HepG2 (cell line): ENCODE results near the gene DUSP9. TPM values are rescaled to one million over a fixed set of nuclear protein-coding genes. Genes with fewer than 3 reads are reported as not detected.

Source experiments
- AHR ChIP-seq: IDR thresholded peaks from 2 replicates; pipeline ENCODE4 v1.6.1; 2018; ENCODE audit warnings: missing genetic modification reagents, missing compliant biosample characterization
- BCL3 ChIP-seq: sonication (generic); formaldehyde crosslinking; IDR thresholded peaks from 2 replicates; pipeline ENCODE4 v1.5.1; 2020; ENCODE audit warnings: mild to moderate bottlenecking, missing genetic modification reagents, moderate library complexity
- BRD4 ChIP-seq: sonication (generic); formaldehyde crosslinking; IDR thresholded peaks from 2 replicates; pipeline ENCODE4 v1.4.0; 2020; ENCODE audit warnings: missing genetic modification reagents
- CBFB ChIP-seq: sonication (generic); formaldehyde crosslinking; IDR thresholded peaks from 2 replicates; pipeline ENCODE4 v1.4.0; 2020; ENCODE audit warnings: missing genetic modification reagents
- CREM ChIP-seq, 2 experiments: sonication (generic) in 1 of 2; formaldehyde crosslinking in 1 of 2; IDR thresholded peaks; 2 replicates each; pipeline versions ENCODE4 v1.4.0 to v1.6.1; 2016 to 2020; ENCODE audit warnings: antibody characterized with exemption in 1 of 2, mild to moderate bottlenecking in 1 of 2, missing genetic modification reagents in 1 of 2
- DRAP1 ChIP-seq: IDR thresholded peaks from 2 replicates; pipeline ENCODE4 v1.6.1; 2016; ENCODE audit warnings: missing genetic modification reagents, missing compliant biosample characterization
- FLYWCH1 ChIP-seq: sonication (generic); formaldehyde crosslinking; IDR thresholded peaks from 2 replicates; pipeline ENCODE4 v1.8.1; 2023; ENCODE audit warnings: mild to moderate bottlenecking, missing genetic modification reagents
- FOXK1 ChIP-seq: sonication (generic); formaldehyde crosslinking; IDR thresholded peaks from 2 replicates; pipeline ENCODE4 v1.4.0; 2020; ENCODE audit warnings: low read depth, missing genetic modification reagents, borderline replicate concordance
- GPBP1L1 ChIP-seq: sonication (generic); formaldehyde crosslinking; IDR thresholded peaks from 2 replicates; pipeline ENCODE4 v1.5.0; 2020; ENCODE audit warnings: mild to moderate bottlenecking, missing genetic modification reagents
- HMG20B ChIP-seq: conservative IDR thresholded peaks from 2 replicates; pipeline ENCODE4 v1.6.1; 2016; ENCODE audit warnings: missing genetic modification reagents, missing compliant biosample characterization
- HOXA9 ChIP-seq: sonication (generic); formaldehyde crosslinking; IDR thresholded peaks from 2 replicates; pipeline ENCODE4 v1.8.1; 2022; ENCODE audit warnings: missing genetic modification reagents, mild to moderate bottlenecking, moderate library complexity, borderline replicate concordance
- KDM1A ChIP-seq: IDR thresholded peaks from 2 replicates; pipeline ENCODE4 v1.6.1; 2016; ENCODE audit warnings: missing compliant biosample characterization
- MBD4 ChIP-seq: IDR thresholded peaks from 2 replicates; pipeline ENCODE4 v1.6.1; 2012; ENCODE audit warnings: low read length, inconsistent platforms, borderline replicate concordance
- MXD4 ChIP-seq: IDR thresholded peaks from 2 replicates; pipeline ENCODE4 v1.6.1; 2016; ENCODE audit warnings: mild to moderate bottlenecking, missing biosample characterization, missing genetic modification reagents
- PCBP2 ChIP-seq: fragments of 200-400 bp; formaldehyde crosslinking; optimal IDR thresholded peaks from 2 replicates; pipeline ENCODE3; 2018; ENCODE audit warnings: low read length, low read depth; ENCODE audit not compliant: poor library complexity, severe bottlenecking
- REXO4 ChIP-seq: sonication (generic); formaldehyde crosslinking; IDR thresholded peaks from 2 replicates; pipeline ENCODE4 v1.8.0; 2022; ENCODE audit warnings: missing genetic modification reagents, mild to moderate bottlenecking, borderline replicate concordance
- RNF2 ChIP-seq: fragments of 450-650 bp; conservative IDR thresholded peaks from 2 replicates; pipeline ENCODE4 v1.6.1; 2016; ENCODE audit warnings: low read depth
- TOPORS ChIP-seq: sonication (generic); formaldehyde crosslinking; IDR thresholded peaks from 2 replicates; pipeline ENCODE4 v1.8.0; 2023; ENCODE audit warnings: mild to moderate bottlenecking, missing genetic modification reagents
- ZFP37 ChIP-seq: sonication (generic); formaldehyde crosslinking; IDR thresholded peaks from 2 replicates; pipeline ENCODE4 v1.4.0; 2020; ENCODE audit warnings: missing genetic modification reagents, borderline replicate concordance
- ZNF276 ChIP-seq: sonication (generic); formaldehyde crosslinking; IDR thresholded peaks from 2 replicates; pipeline ENCODE4 v1.4.0; 2020; ENCODE audit warnings: mild to moderate bottlenecking, low read depth, missing genetic modification reagents
- ZNF329 ChIP-seq: sonication (generic); formaldehyde crosslinking; IDR thresholded peaks from 2 replicates; pipeline ENCODE4 v1.9.0; 2021; ENCODE audit warnings: low read depth, mild to moderate bottlenecking, missing genetic modification reagents
- ZNF414 ChIP-seq: sonication (generic); formaldehyde crosslinking; IDR thresholded peaks from 2 replicates; pipeline ENCODE4 v1.5.0; 2020; ENCODE audit warnings: missing genetic modification reagents
- polyA plus RNA-seq, 8 experiments: library from polyadenylated mRNA; depleted of rRNA in 3 of 8; stranded (reverse) in 7 of 8; unstranded in 1 of 8; fragments of >200 nt; fragmentation: Illumina TruSeq in 4 of 8; extraction: Trizol in 4 of 8; gene quantifications; 2 replicates each; pipeline versions ENCODE4 v1.2.1 to v1.2.3, GENCODE V29; 2011 to 2016; ENCODE audit warnings: low read depth in 4 of 8, missing spikeins in 1 of 8, mixed read lengths in 1 of 8; ENCODE audit not compliant: insufficient read depth in 1 of 8
- total RNA-seq, 5 experiments: library from RNA; depleted of rRNA; stranded (reverse); fragments of >200 nt; fragmentation: Illumina TruSeq; extraction: Trizol; gene quantifications; 2 replicates each; pipeline ENCODE4 v1.2.3, GENCODE V29; 2016; ENCODE audit warnings: low read depth in 1 of 5
- TF ChIP-seq, protein P1 (sequence below): sonication (generic); formaldehyde crosslinking; IDR thresholded peaks from 2 replicates; pipeline ENCODE4 v1.4.0; 2020; ENCODE audit warnings: missing genetic modification reagents
- TF ChIP-seq, protein P2 (sequence below): sonication (generic); formaldehyde crosslinking; IDR thresholded peaks from 2 replicates; pipeline ENCODE4 v1.4.0; 2020; ENCODE audit warnings: mild to moderate bottlenecking, missing genetic modification reagents

DUSP9 gene
- total and polyA plus RNA-seq, 2 of the 13 experiments (the other 11 are each of a cell fraction or from before 2014, with no cell fraction given) = 235 to 435 TPM

- TF ChIP-seq ZNF276 (CRISPR knock-in tag) (no peak), ZNF414 (CRISPR knock-in tag) (no peak), ZNF329 (no peak), ZFP37 (CRISPR knock-in tag) (no peak), FLYWCH1 (CRISPR knock-in tag) (no peak), TOPORS (CRISPR knock-in tag) (no peak), BCL3 (CRISPR knock-in tag) (no peak), HOXA9 (CRISPR knock-in tag) (no peak), HMG20B (CRISPR knock-in tag) (no peak), GPBP1L1 (CRISPR knock-in tag) (no peak), KDM1A (CRISPR knock-in tag) (no peak), MBD4 (no peak), RNF2 (no peak), DRAP1 (CRISPR knock-in tag) (no peak), BRD4 (CRISPR knock-in tag) (no peak), REXO4 (no peak), CREM (IDR thresholded peaks at IDR 0.05) (peak; percentile 63; the same call in 1 of the 2 replicates), CREM (CRISPR knock-in tag; IDR thresholded peaks at IDR 0.05) (no peak), PCBP2 (no peak), AHR (CRISPR knock-in tag) (no peak), FOXK1 (CRISPR knock-in tag) (no peak), CBFB (CRISPR knock-in tag) (no peak), MXD4 (CRISPR knock-in tag) (no peak)
- TF ChIP-seq, protein P1, sequence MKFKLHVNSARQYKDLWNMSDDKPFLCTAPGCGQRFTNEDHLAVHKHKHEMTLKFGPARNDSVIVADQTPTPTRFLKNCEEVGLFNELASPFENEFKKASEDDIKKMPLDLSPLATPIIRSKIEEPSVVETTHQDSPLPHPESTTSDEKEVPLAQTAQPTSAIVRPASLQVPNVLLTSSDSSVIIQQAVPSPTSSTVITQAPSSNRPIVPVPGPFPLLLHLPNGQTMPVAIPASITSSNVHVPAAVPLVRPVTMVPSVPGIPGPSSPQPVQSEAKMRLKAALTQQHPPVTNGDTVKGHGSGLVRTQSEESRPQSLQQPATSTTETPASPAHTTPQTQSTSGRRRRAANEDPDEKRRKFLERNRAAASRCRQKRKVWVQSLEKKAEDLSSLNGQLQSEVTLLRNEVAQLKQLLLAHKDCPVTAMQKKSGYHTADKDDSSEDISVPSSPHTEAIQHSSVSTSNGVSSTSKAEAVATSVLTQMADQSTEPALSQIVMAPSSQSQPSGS (CRISPR knock-in tag) = no peak
- TF ChIP-seq, protein P2, sequence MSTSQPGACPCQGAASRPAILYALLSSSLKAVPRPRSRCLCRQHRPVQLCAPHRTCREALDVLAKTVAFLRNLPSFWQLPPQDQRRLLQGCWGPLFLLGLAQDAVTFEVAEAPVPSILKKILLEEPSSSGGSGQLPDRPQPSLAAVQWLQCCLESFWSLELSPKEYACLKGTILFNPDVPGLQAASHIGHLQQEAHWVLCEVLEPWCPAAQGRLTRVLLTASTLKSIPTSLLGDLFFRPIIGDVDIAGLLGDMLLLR (CRISPR knock-in tag) = no peak
Observed at GRCh38 chrX:153645921-153646488, 998 bp upstream of the DUSP9 start (continued).
